Endothelial cell of umbilical vein (primary cell): ENCODE measurements around the gene SOX21. TPM values are rescaled to one million over a fixed set of nuclear protein-coding genes. Genes with fewer than 3 reads are reported as not detected.

ENCODE experiments used
- BruUV-seq: library from RNA; stranded (reverse); fragments of 400-500 nt; replicated peaks from 2 replicates; lab custom pipeline; 2021; lab: Mats Ljungman, UMichigan
- CTCF ChIA-PET: fragments of 300-600, 350-600 bp; sonication (Branson Sonifier 250); formaldehyde crosslinking; loops from one replicate; lab custom pipeline; 2021; ENCODE audit warnings: antibody characterized with exemption, inconsistent platforms; lab: Charles Lee
- POLR2A ChIA-PET: fragments of 300-600, 350-600 bp; sonication (Branson Sonifier 250); formaldehyde crosslinking; loops from one replicate; lab custom pipeline; 2021; ENCODE audit warnings: antibody characterized with exemption, inconsistent platforms; lab: Charles Lee
- DNase-seq: peaks from one replicate; pipeline ENCODE4 v3.0.0-alpha.2; 2011; ENCODE audit warnings: low read depth, low spot score
- FAIRE-seq: peaks from 2 replicates; lab custom pipeline; 2011; peaks lifted over from hg19 to GRCh38; lab: Jason Lieb, UNC
- H2AFZ ChIP-seq: 2 replicates; pipeline ENCODE4 v1.6.0; 2012; ENCODE audit warnings: low read depth, low read length, control low read depth, inconsistent platforms
- H3K27ac ChIP-seq: 2 replicates; pipeline ENCODE4 v1.5.1; 2011; ENCODE audit warnings: low read depth, mild to moderate bottlenecking, control low read depth, low read length, moderate library complexity; ENCODE audit not compliant: insufficient read depth
- H3K27me3 ChIP-seq, 2 experiments: 2 replicates each; pipeline versions ENCODE4 v1.6.0 to v1.6.1; 2011; ENCODE audit warnings: low read length in 2 of 2, mixed read lengths in 1 of 2; ENCODE audit not compliant: control insufficient read depth in 2 of 2, insufficient read depth in 2 of 2
- H3K36me3 ChIP-seq, 2 experiments: 2 replicates in 1 of 2; 3 replicates in 1 of 2; pipeline ENCODE4 v1.5.1; 2011; ENCODE audit warnings: low read length in 2 of 2, mild to moderate bottlenecking in 1 of 2, moderate library complexity in 1 of 2; ENCODE audit not compliant: control insufficient read depth in 2 of 2, insufficient read depth in 2 of 2; ENCODE audit errors: extremely low read depth in 1 of 2
- H3K4me1 ChIP-seq: 3 replicates; pipeline ENCODE4 v1.5.1; 2011; ENCODE audit warnings: mild to moderate bottlenecking, low read length; ENCODE audit not compliant: control insufficient read depth, insufficient read depth; ENCODE audit errors: extremely low read depth
- H3K4me2 ChIP-seq: 2 replicates; pipeline ENCODE4 v1.6.1; 2011; ENCODE audit warnings: low read length, control low read depth, mixed read lengths; ENCODE audit not compliant: insufficient read depth
- H3K4me3 ChIP-seq, 3 experiments: fragments of 200-600 bp in 1 of 3; sonication (generic), shearing (Covaris generic) in 1 of 3; replicated peaks in 1 of 3; 2 replicates each; pipeline ENCODE4 v1.5.1; 2011 to 2016; ENCODE audit warnings: control low read depth in 3 of 3, low read length in 3 of 3, mild to moderate bottlenecking in 2 of 3, inconsistent platforms in 1 of 3, low read depth in 1 of 3, moderate library complexity in 1 of 3; ENCODE audit not compliant: insufficient read depth in 1 of 3
- H3K79me2 ChIP-seq: 2 replicates; pipeline ENCODE4 v1.6.0; 2012; ENCODE audit warnings: low read length, inconsistent platforms; ENCODE audit not compliant: control insufficient read depth, insufficient read depth
- H3K9ac ChIP-seq: replicated peaks from 2 replicates; pipeline ENCODE3; 2011; ENCODE audit warnings: low read length, control low read depth; ENCODE audit not compliant: insufficient read depth; ENCODE audit errors: extremely low read depth
- H3K9me1 ChIP-seq: replicated peaks from 3 replicates; pipeline ENCODE4 v1.6.0; 2011; ENCODE audit warnings: mild to moderate bottlenecking, low read length; ENCODE audit not compliant: control insufficient read depth, insufficient read depth; ENCODE audit errors: extremely low read depth
- H3K9me3 ChIP-seq: replicated peaks from 2 replicates; pipeline ENCODE4 v1.5.1; 2012; ENCODE audit warnings: low read length, inconsistent platforms; ENCODE audit not compliant: control insufficient read depth, insufficient read depth
- H4K20me1 ChIP-seq: replicated peaks from 2 replicates; pipeline ENCODE3; 2011; ENCODE audit warnings: mild to moderate bottlenecking, low read length; ENCODE audit not compliant: control insufficient read depth, insufficient read depth; ENCODE audit errors: extremely low read depth
- CTCF ChIP-seq, 2 donors: IDR thresholded peaks; 1 replicate in 1 of 2; 2 replicates in 1 of 2; pipeline ENCODE4 v1.5.1; 2011; ENCODE audit warnings: low read length in 2 of 2, mild to moderate bottlenecking in 2 of 2, moderate library complexity in 2 of 2, control low read depth in 1 of 2, inconsistent platforms in 1 of 2, low read depth in 1 of 2; ENCODE audit not compliant: insufficient read depth in 1 of 2; ENCODE audit errors: extremely low read depth in 1 of 2
- EZH2 ChIP-seq: IDR thresholded peaks from 2 replicates; pipeline ENCODE4 v1.6.1; 2012; ENCODE audit warnings: borderline replicate concordance, low read depth, mild to moderate bottlenecking, moderate library complexity, low read length, inconsistent platforms; ENCODE audit not compliant: severe bottlenecking
- POLR2A ChIP-seq: IDR thresholded peaks from 2 replicates; pipeline ENCODE4 v1.6.1; 2012; ENCODE audit warnings: low read depth, mild to moderate bottlenecking, control low read depth, low read length
- POLR2AphosphoS5 ChIP-seq: IDR thresholded peaks from 2 replicates; pipeline ENCODE4 v1.6.1; 2012; ENCODE audit warnings: low read depth, mild to moderate bottlenecking, control low read depth, low read length, moderate library complexity; ENCODE audit not compliant: insufficient read depth
- dilution Hi-C: fragments of 300-500 bp; cut with MboI; formaldehyde crosslinking; loops from one replicate; pipeline ENCODE4 v1.15.0; 2019; ENCODE audit warnings: low sequenced_read_pairs; ENCODE audit not compliant: extremely low pct_ligation_motif_present
- intact Hi-C: fragments of 100-400 bp; cut with micrococcal nuclease; formaldehyde crosslinking; loops from one replicate; pipeline ENCODE4 v1.10.0; 2022
- polyA plus RNA-seq, 4 experiments: library from polyadenylated mRNA; depleted of rRNA in 3 of 4; stranded (reverse) in 3 of 4; unstranded in 1 of 4; fragments of >200 nt; gene quantifications; 2 replicates each; pipeline versions ENCODE4 v1.2.1 to v1.2.3, GENCODE V29; 2011 to 2012; ENCODE audit warnings: missing spikeins in 1 of 4
- total RNA-seq: library from RNA; stranded (reverse); gene quantifications from 2 replicates; pipeline ENCODE4 v1.2.3, GENCODE V29; 2021

Gene SOX21
- total and polyA plus RNA-seq, 2 donors (not counting 3 experiments of a cell fraction or from before 2014, with no cell fraction given), result not detected

DNA sequence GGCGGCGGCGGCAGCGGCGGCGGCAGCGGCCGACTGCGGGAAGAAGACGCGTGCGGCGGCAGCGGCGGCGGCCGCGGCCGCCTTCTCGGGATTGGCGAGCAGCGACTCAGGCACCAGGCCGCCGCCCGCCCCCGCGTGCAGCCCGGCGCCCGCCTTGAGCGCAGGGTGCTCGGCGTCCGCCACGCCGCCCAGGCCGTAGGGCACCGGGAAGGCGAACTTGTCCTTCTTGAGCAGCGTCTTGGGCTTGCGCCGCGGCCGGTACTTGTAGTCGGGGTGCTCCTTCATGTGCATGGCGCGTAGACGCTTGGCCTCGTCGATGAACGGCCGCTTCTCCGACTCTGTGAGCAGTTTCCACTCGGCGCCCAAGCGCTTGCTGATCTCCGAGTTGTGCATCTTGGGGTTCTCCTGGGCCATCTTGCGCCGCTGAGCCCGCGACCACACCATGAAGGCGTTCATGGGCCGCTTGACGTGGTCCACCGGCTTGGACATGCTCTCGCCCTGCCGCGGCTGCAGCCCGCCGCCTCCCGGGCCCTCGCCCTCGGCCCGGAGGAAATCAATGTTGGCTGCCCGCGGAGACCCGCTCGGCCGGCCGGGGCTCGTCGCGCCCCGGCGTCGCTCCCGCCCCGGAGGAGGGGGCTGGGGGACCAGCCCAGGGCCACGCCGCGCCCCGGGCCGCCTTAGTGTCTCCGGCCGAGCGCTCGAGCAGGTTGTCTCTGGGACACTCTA, 621 bp downstream of the SOX21 start:
- CTCF ChIA-PET, result interaction anchor here (1.3 kb wide), 1 partner anchor 443 kb away, joined by 3 read pairs; no protein-coding TSS in a partner anchor

More for the DNA sequence above, 621 bp downstream of the SOX21 start:
- BruUV-seq, result no TSS peak
- peak; percentile 99 for TF ChIP-seq EZH2
- TF ChIP-seq CTCF (IDR thresholded peaks at IDR 0.05; ENCODE audit: extremely low read depth in 1 of 2, insufficient read depth in 1 of 2, low read depth in 1 of 2, low read length in 2 of 2), result no peak
- TF ChIP-seq POLR2AphosphoS5, result no peak
- no peak for TF ChIP-seq POLR2A
- DNase-seq (peak; percentile 45), FAIRE-seq (no peak)
- Histone ChIP-seq H3K9ac (no peak overlapping the region), H3K9me1 (no peaks in the 10 kb centered on the region), H4K20me1 (no peaks in the 10 kb centered on the region), H3K4me3 (no peak overlapping the region), H3K9me3 (no peaks in the 10 kb centered on the region), H3K4me1 (peaks cover 12% of the 10 kb centered on the region), H3K79me2 (no peaks in the 10 kb centered on the region), H3K36me3 (no peaks in the 10 kb centered on the region), H2AFZ (peak overlapping the region; percentile 39), H3K4me2 (peak overlapping the region; percentile 12), H3K27me3 (peaks cover 65 to 94% of the 10 kb centered on the region in 2 experiments), H3K27ac (no peak overlapping the region)
- intact Hi-C loops (loop anchor here (1.0 to 10.0 kb wide), 7 partner anchors 37 to 967 kb away; no protein-coding TSS in a partner anchor), dilution Hi-C loops (no loop called here)
- POLR2A ChIA-PET, result no interaction called here
